ENCODE data around the gene SERGEF. TPM values are rescaled to one million over a fixed set of nuclear protein-coding genes. Genes with fewer than 3 reads are reported as not detected.

The SERGEF gene
- polyA plus RNA-seq, 1 experiment: 18.1 TPM

GRCh38 chr11:17810041-17810440 lies 202.8 kb downstream of the SERGEF start:
- H3K27ac ChIP-seq (ENCODE audit: low read depth, low read length): no peak overlapping the region
- TF ChIP-seq CTCF (IDR thresholded peaks at IDR 0.05; ENCODE audit: low read depth, low read length): no peak
- no peaks in the 10 kb centered on the region; the same call in 1 of the 2 replicates for H3K9me3 ChIP-seq (ENCODE audit: control insufficient read depth, insufficient read depth, low read length)
- ChIA-PET CTCF (interaction anchor here (0.8 to 1.2 kb wide), 2 partner anchors 79 to 169 kb away, joined by 3 read pairs; no protein-coding TSS in a partner anchor), POLR2A (no interaction called here)
- H3K27me3 ChIP-seq (ENCODE audit: control insufficient read depth, insufficient read depth, low read length): no peaks in the 10 kb centered on the region
- H3K4me3 ChIP-seq (ENCODE audit: low read depth, low read length): no peak overlapping the region
- DNase-seq (ENCODE audit: low read depth, low spot score): no peak

GRCh38 chr11:17807034-17807433 lies 205.8 kb downstream of the SERGEF start:
- H3K4me3 ChIP-seq (ENCODE audit: low read depth, low read length): no peak overlapping the region
- no peak for DNase-seq (ENCODE audit: low read depth, low spot score)
- CTCF ChIA-PET: no interaction called here

GRCh38 chr11:17805873-17806272 lies 207.0 kb downstream of the SERGEF start:
- CTCF ChIA-PET: no interaction called here
- no peaks in the 10 kb centered on the region; the same call in 1 of the 2 replicates for H3K9me3 ChIP-seq (ENCODE audit: control insufficient read depth, insufficient read depth, low read length)
- H3K27ac ChIP-seq (ENCODE audit: low read depth, low read length): no peak overlapping the region
- H3K27me3 ChIP-seq (ENCODE audit: control insufficient read depth, insufficient read depth, low read length): no peaks in the 10 kb centered on the region
- H3K4me3 ChIP-seq (ENCODE audit: low read depth, low read length): no peak overlapping the region
- no peak for DNase-seq (ENCODE audit: low read depth, low spot score)
- POLR2A ChIA-PET: no interaction called here
- TF ChIP-seq CTCF (IDR thresholded peaks at IDR 0.05; ENCODE audit: low read depth, low read length): no peak

More at GRCh38 chr11:17807034-17807433, 205.8 kb downstream of the SERGEF start:
- Histone ChIP-seq H3K27ac (ENCODE audit: low read depth, low read length) (no peak overlapping the region), H3K9me3 (ENCODE audit: control insufficient read depth, insufficient read depth, low read length) (no peaks in the 10 kb centered on the region; the same call in 1 of the 2 replicates), H3K27me3 (ENCODE audit: control insufficient read depth, insufficient read depth, low read length) (no peaks in the 10 kb centered on the region)
- TF ChIP-seq CTCF (IDR thresholded peaks at IDR 0.05; ENCODE audit: low read depth, low read length): no peak
- POLR2A ChIA-PET: no interaction called here

GRCh38 chr11:17805043-17805442 lies 207.8 kb downstream of the SERGEF start:
- CTCF ChIA-PET: no interaction called here
- DNase-seq (ENCODE audit: low read depth, low spot score): no peak

More at GRCh38 chr11:17805043-17805442, 207.8 kb downstream of the SERGEF start:
- POLR2A ChIA-PET: no interaction called here
- Histone ChIP-seq H3K27ac (ENCODE audit: low read depth, low read length) (no peak overlapping the region), H3K4me3 (ENCODE audit: low read depth, low read length) (no peak overlapping the region), H3K27me3 (ENCODE audit: control insufficient read depth, insufficient read depth, low read length) (no peaks in the 10 kb centered on the region), H3K9me3 (ENCODE audit: control insufficient read depth, insufficient read depth, low read length) (no peaks in the 10 kb centered on the region; the same call in 1 of the 2 replicates)
- TF ChIP-seq CTCF (IDR thresholded peaks at IDR 0.05; ENCODE audit: low read depth, low read length): no peak

All from AG04450 (cell line).